ENCODE results near the gene C18orf63. TPM values are rescaled to one million over a fixed set of nuclear protein-coding genes. Genes with fewer than 3 reads are reported as not detected.
"Not testable (repeated sequence)": the region's sequence is repeated elsewhere in the genome, so short reads cannot be mapped to it uniquely, and the experiment has no call there.

Gene C18orf63
- total and polyA plus RNA-seq, 12 donors = not detected

GRCh38 chr18:74283646-74284045 lies 32.0 kb upstream of the C18orf63 start:
- Histone ChIP-seq H3K27ac (peak overlapping the region in 8 of 10 donors; percentile 77 to 94 (median 82)), H3K4me3 (no peak overlapping the region), H3K27me3 (no peaks in the 10 kb centered on the region), H3K9me3 (no peaks in the 10 kb centered on the region), H3K4me1 (peaks cover 23 to 74% (median 59%) of the 10 kb centered on the region in 9 donors), H3K36me3 (peaks cover 0 to 3% (median 0%) of the 10 kb centered on the region in 9 donors)
- DNase-seq = no peak
- intact Hi-C loops (cut with DNase I) = no loop called here
- TF ChIP-seq CTCF (IDR thresholded peaks at IDR 0.05) = no peak
- no peak for ATAC-seq
- 66 to 74% methylated on average over 10 of the region's 10 CpGs for whole genome bisulfite sequencing, 2 donors

- H3K27me3 ChIP-seq = no peaks in the 10 kb centered on the region
- no peak for DNase-seq
- H3K9me3 ChIP-seq = no peaks in the 10 kb centered on the region
- ATAC-seq = peak; percentile 58 to 85 (median 77)
- peak overlapping the region in 3 of 10 donors; percentile 1 to 29 (median 27) for H3K4me3 ChIP-seq
- peaks cover 0 to 3% (median 0%) of the 10 kb centered on the region in 9 donors for H3K36me3 ChIP-seq
- peak overlapping the region; percentile 77 to 94 (median 82) for H3K27ac ChIP-seq
- peaks cover 24 to 74% (median 57%) of the 10 kb centered on the region in 9 donors for H3K4me1 ChIP-seq
- 15 to 20% methylated on average over 11 of the region's 11 CpGs for WGBS, 2 donors
- TF ChIP-seq CTCF (IDR thresholded peaks at IDR 0.05) = no peak
- intact Hi-C loops (cut with DNase I) = no loop called here
These were observed 31.3 kb upstream of the C18orf63 start for GRCh38 chr18:74284191-74284979.

GRCh38 chr18:74284980-74285355 lies 30.7 kb upstream of the C18orf63 start:
- 91 to 96% methylated on average over 1 of the region's 1 CpG for WGBS, 2 donors
- TF ChIP-seq CTCF (IDR thresholded peaks at IDR 0.05) = no peak
- Histone ChIP-seq H3K27ac (peak overlapping the region; percentile 77 to 94 (median 82)), H3K4me1 (peaks cover 26 to 80% (median 60%) of the 10 kb centered on the region in 9 donors), H3K27me3 (no peaks in the 10 kb centered on the region), H3K4me3 (peak overlapping the region in 3 of 10 donors; percentile 1 to 29 (median 27)), H3K9me3 (no peaks in the 10 kb centered on the region), H3K36me3 (peaks cover 0 to 3% (median 0%) of the 10 kb centered on the region in 9 donors)
- intact Hi-C loops (cut with DNase I) = loop anchor here in 1 of 10 donors (5.0 kb wide), 1 partner anchor 33 kb away; no protein-coding TSS in a partner anchor
- DNase-seq (no peak), ATAC-seq (peak in 3 of 8 donors; percentile 5 to 9 (median 8))

- Histone ChIP-seq H3K27ac (peak overlapping the region; percentile 77 to 94 (median 82)), H3K4me1 (peaks cover 26 to 84% (median 66%) of the 10 kb centered on the region in 9 donors)
- intact Hi-C loops (cut with DNase I) = loop anchor here in 1 of 10 donors (5.0 kb wide), 1 partner anchor 33 kb away; no protein-coding TSS in a partner anchor
These were observed 30.1 kb upstream of the C18orf63 start for GRCh38 chr18:74285583-74285982.

More at GRCh38 chr18:74285583-74285982, 30.1 kb upstream of the C18orf63 start:
- not testable (repeated sequence) for H3K36me3 ChIP-seq, H3K9me3 ChIP-seq, DNase-seq, ATAC-seq, H3K27me3 ChIP-seq
- H3K4me3 ChIP-seq = peak overlapping the region in 1 of 10 donors; percentile 1
- 73 to 96% methylated on average over 3 of the region's 3 CpGs for WGBS, 2 donors

Measured in heart right ventricle (tissue), 16 donors.